Spinal cord (tissue), 10 donors: ENCODE results near the gene GMDS. TPM values are rescaled to one million over a fixed set of nuclear protein-coding genes. Genes with fewer than 3 reads are reported as not detected.

Experiments used
- DNase-seq, 6 donors: peaks; one replicate each; pipeline versions ENCODE4 v3.0.0 to v3.0.0-alpha.2; 2013 to 2015; ENCODE audit warnings: low spot score in 6 of 6, low read depth in 4 of 6
- H3K27ac ChIP-seq: one replicate; pipeline ENCODE4 v1.5.1; 2013; ENCODE audit warnings: low read depth, low read length, control low read depth
- H3K27me3 ChIP-seq: one replicate; pipeline ENCODE4 v1.6.1; 2013; ENCODE audit warnings: low read length; ENCODE audit not compliant: control insufficient read depth, insufficient read depth
- H3K36me3 ChIP-seq: one replicate; pipeline ENCODE4 v1.6.1; 2013; ENCODE audit warnings: low read length; ENCODE audit not compliant: control insufficient read depth, insufficient read depth
- H3K4me1 ChIP-seq: one replicate; pipeline ENCODE4 v1.6.1; 2013; ENCODE audit warnings: low read length; ENCODE audit not compliant: control insufficient read depth, insufficient read depth
- H3K4me3 ChIP-seq: one replicate; pipeline ENCODE4 v1.5.1; 2013; ENCODE audit warnings: low read depth, low read length, control low read depth
- H3K9me3 ChIP-seq: one replicate; pipeline ENCODE4 v1.6.1; 2013; ENCODE audit warnings: low read length; ENCODE audit not compliant: control insufficient read depth, insufficient read depth
- WGBS: methylation state at CpG from one replicate; pipeline ENCODE4 v1.1.5; 2013; ENCODE audit warnings: missing lambda C conversion rate; ENCODE audit not compliant: insufficient coverage; 5-methylcytosine and 5-hydroxymethylcytosine counted together
- polyA plus RNA-seq, 2 donors: library from polyadenylated mRNA; unstranded; fragments of 120-200 nt; gene quantifications; one replicate each; pipeline ENCODE4 v1.2.1, GENCODE V29; 2013; ENCODE audit not compliant: insufficient read length in 2 of 2
- total RNA-seq, 2 donors: library from RNA; depleted of rRNA in 1 of 2; stranded (reverse); fragments of 120-200 nt in 1 of 2; fragments of >200 nt in 1 of 2; gene quantifications; one replicate each; pipeline versions ENCODE4 v1.2.3 to v1.2.4, GENCODE V29; 2013 to 2014
- donor health status: healthy.

GMDS gene
- total and polyA plus RNA-seq, 4 donors = 35.3 to 87.4 (median 49.6) TPM

GRCh38 chr6:1657116-1657770, 588.2 kb downstream of the GMDS start:
- no peaks in the 10 kb centered on the region for H3K27me3 ChIP-seq
- no peaks in the 10 kb centered on the region for H3K36me3 ChIP-seq
- H3K27ac ChIP-seq = no peak overlapping the region
- no peaks in the 10 kb centered on the region for H3K9me3 ChIP-seq
- 84% methylated on average over 5 of the region's 13 CpGs for WGBS
- DNase-seq = peak in 1 of 6 donors; percentile 65
- H3K4me1 ChIP-seq = no peaks in the 10 kb centered on the region
- H3K4me3 ChIP-seq = no peak overlapping the region

GRCh38 chr6:1654054-1654453, 591.4 kb downstream of the GMDS start:
- H3K36me3 ChIP-seq = no peaks in the 10 kb centered on the region
- H3K9me3 ChIP-seq = no peaks in the 10 kb centered on the region
- WGBS = no CpG with 5 or more reads among the region's 4 CpGs
- no peak overlapping the region for H3K4me3 ChIP-seq
- H3K27me3 ChIP-seq = no peaks in the 10 kb centered on the region
- no peaks in the 10 kb centered on the region for H3K4me1 ChIP-seq
- H3K27ac ChIP-seq = no peak overlapping the region
- DNase-seq = no peak

GRCh38 chr6:1652842-1653241, 592.6 kb downstream of the GMDS start:
- Histone ChIP-seq H3K4me3 (no peak overlapping the region), H3K36me3 (no peaks in the 10 kb centered on the region), H3K27ac (no peak overlapping the region), H3K27me3 (no peaks in the 10 kb centered on the region), H3K4me1 (no peaks in the 10 kb centered on the region), H3K9me3 (no peaks in the 10 kb centered on the region)
- WGBS = 92% methylated on average over 7 of the region's 10 CpGs
- DNase-seq = no peak

GRCh38 chr6:1651362-1651761, 594.0 kb downstream of the GMDS start:
- DNase-seq = no peak
- H3K36me3 ChIP-seq = no peaks in the 10 kb centered on the region
- no CpG with 5 or more reads among the region's 3 CpGs for whole genome bisulfite sequencing
- no peak overlapping the region for H3K4me3 ChIP-seq
- H3K27me3 ChIP-seq = no peaks in the 10 kb centered on the region
- no peaks in the 10 kb centered on the region for H3K4me1 ChIP-seq
- H3K9me3 ChIP-seq = no peaks in the 10 kb centered on the region
- H3K27ac ChIP-seq = no peak overlapping the region

- Histone ChIP-seq H3K9me3 (no peaks in the 10 kb centered on the region), H3K27ac (no peak overlapping the region), H3K4me1 (no peaks in the 10 kb centered on the region), H3K36me3 (no peaks in the 10 kb centered on the region), H3K27me3 (no peaks in the 10 kb centered on the region), H3K4me3 (no peak overlapping the region)
- DNase-seq = no peak
- 86% methylated on average over 14 of the region's 14 CpGs for WGBS
These were observed 599.8 kb downstream of the GMDS start for GRCh38 chr6:1645466-1646185.

GRCh38 chr6:1644516-1645060, 600.8 kb downstream of the GMDS start:
- H3K27me3 ChIP-seq = no peaks in the 10 kb centered on the region
- no peaks in the 10 kb centered on the region for H3K4me1 ChIP-seq
- WGBS = 87% methylated on average over 10 of the region's 12 CpGs
- H3K4me3 ChIP-seq = no peak overlapping the region
- H3K27ac ChIP-seq = no peak overlapping the region
- DNase-seq = no peak
- no peaks in the 10 kb centered on the region for H3K36me3 ChIP-seq
- no peaks in the 10 kb centered on the region for H3K9me3 ChIP-seq

- Histone ChIP-seq H3K9me3 (no peaks in the 10 kb centered on the region), H3K27ac (no peak overlapping the region), H3K4me3 (no peak overlapping the region), H3K4me1 (no peaks in the 10 kb centered on the region), H3K27me3 (no peaks in the 10 kb centered on the region), H3K36me3 (no peaks in the 10 kb centered on the region)
- DNase-seq = no peak
- WGBS = 78% methylated on average over 18 of the region's 18 CpGs
These were observed 601.5 kb downstream of the GMDS start for GRCh38 chr6:1643830-1644445.

GRCh38 chr6:1643111-1643510, 602.3 kb downstream of the GMDS start:
- H3K9me3 ChIP-seq = no peaks in the 10 kb centered on the region
- H3K4me1 ChIP-seq = no peaks in the 10 kb centered on the region
- DNase-seq = no peak
- no peak overlapping the region for H3K27ac ChIP-seq
- H3K4me3 ChIP-seq = no peak overlapping the region
- WGBS = 75% methylated on average over 7 of the region's 7 CpGs
- no peaks in the 10 kb centered on the region for H3K27me3 ChIP-seq
- H3K36me3 ChIP-seq = no peaks in the 10 kb centered on the region

GRCh38 chr6:1641343-1641885, 604.0 kb downstream of the GMDS start:
- H3K4me1 ChIP-seq = peaks cover 7% of the 10 kb centered on the region
- no peak overlapping the region for H3K4me3 ChIP-seq
- WGBS = 83% methylated on average over 12 of the region's 12 CpGs

More at GRCh38 chr6:1641343-1641885, 604.0 kb downstream of the GMDS start:
- H3K36me3 ChIP-seq = no peaks in the 10 kb centered on the region
- DNase-seq = no peak
- no peaks in the 10 kb centered on the region for H3K27me3 ChIP-seq
- no peak overlapping the region for H3K27ac ChIP-seq
- no peaks in the 10 kb centered on the region for H3K9me3 ChIP-seq
